Measurements from ENCODE around the gene BSN. TPM values are rescaled to one million over a fixed set of nuclear protein-coding genes. Genes with fewer than 3 reads are reported as not detected.

The BSN gene
- polyA plus RNA-seq, 12 donors: 0.43 to 1.5 (median 1.2) TPM; not detected in 1

GRCh38 chr3:49626796-49627195 is 72.5 kb downstream of the BSN start:
- no peak for DNase-seq

GRCh38 chr3:49627634-49628033 is 73.4 kb downstream of the BSN start:
- no peak for DNase-seq

- DNase-seq: no peak
Observed at GRCh38 chr3:49628249-49628648, 74.0 kb downstream of the BSN start.

- no peak for DNase-seq
Observed at GRCh38 chr3:49629451-49629850, 75.2 kb downstream of the BSN start.

- no peak for DNase-seq
Observed at GRCh38 chr3:49629866-49630265, 75.6 kb downstream of the BSN start.

GRCh38 chr3:49630784-49631183 is 76.5 kb downstream of the BSN start:
- DNase-seq: no peak

- no peak for DNase-seq
Observed at GRCh38 chr3:49634736-49635135, 80.5 kb downstream of the BSN start.

GRCh38 chr3:49636883-49637609 is 82.8 kb downstream of the BSN start:
- no peak for DNase-seq

- no peak for DNase-seq
Observed at GRCh38 chr3:49638445-49638844, 84.2 kb downstream of the BSN start.

- DNase-seq: no peak
Observed at GRCh38 chr3:49639551-49639950, 85.3 kb downstream of the BSN start.

- DNase-seq: no peak
Observed at GRCh38 chr3:49641292-49641691, 87.0 kb downstream of the BSN start.

- no peak for DNase-seq
Observed at GRCh38 chr3:49641921-49642707, 87.8 kb downstream of the BSN start.

- DNase-seq: no peak
Observed at GRCh38 chr3:49642708-49643145, 88.5 kb downstream of the BSN start.

GRCh38 chr3:49644684-49645083 is 90.4 kb downstream of the BSN start:
- no peak for DNase-seq

GRCh38 chr3:49646236-49646635 is 92.0 kb downstream of the BSN start:
- no peak for DNase-seq

- no peak for DNase-seq
Observed at GRCh38 chr3:49647741-49648140, 93.5 kb downstream of the BSN start.

- DNase-seq: no peak
Observed at GRCh38 chr3:49648354-49649019, 94.2 kb downstream of the BSN start.

GRCh38 chr3:49649576-49649975 is 95.3 kb downstream of the BSN start:
- DNase-seq: no peak

GRCh38 chr3:49650177-49650576 is 95.9 kb downstream of the BSN start:
- DNase-seq: no peak

GRCh38 chr3:49650637-49651036 is 96.4 kb downstream of the BSN start:
- no peak for DNase-seq

GRCh38 chr3:49652218-49652902 is 98.1 kb downstream of the BSN start:
- DNase-seq: no peak

GRCh38 chr3:49652903-49653415 is 98.7 kb downstream of the BSN start:
- DNase-seq: no peak

Measured in muscle of arm (tissue), 12 donors.